Uterus (tissue), 2 donors: ENCODE measurements around the gene LOXL1.

Experiments
- CTCF ChIP-seq, 4 experiments: fragments of 200-600 bp in 2 of 4; fragments of 450-650 bp in 2 of 4; sonication (generic) in 2 of 4; IDR thresholded peaks; one replicate each; pipeline ENCODE4 v1.5.1; 2016 to 2019; ENCODE audit warnings: antibody characterized with exemption in 4 of 4, mild to moderate bottlenecking in 2 of 4, moderate library complexity in 1 of 4
- POLR2A ChIP-seq, 2 donors: fragments of 450-650 bp; IDR thresholded peaks; one replicate each; pipeline ENCODE4 v1.6.1; 2016; ENCODE audit warnings: antibody characterized with exemption in 2 of 2, mild to moderate bottlenecking in 1 of 2, moderate library complexity in 1 of 2

GRCh38 chr15:73951601-73952000 lies 25.3 kb downstream of the LOXL1 start:
- TF ChIP-seq CTCF (IDR thresholded peaks at IDR 0.05) (no peak), POLR2A (IDR thresholded peaks at IDR 0.05) (no peak)
